GM23338 (cell line): ENCODE measurements around the gene TIMM22. TPM values are rescaled to one million over a fixed set of nuclear protein-coding genes. Genes with fewer than 3 reads are reported as not detected.
"Not testable (repeated sequence)": the region's sequence is repeated elsewhere in the genome, so short reads cannot be mapped to it uniquely, and the experiment has no call there.

ENCODE experiments used
- ATAC-seq: fragments of 200-7000 bp; cut with Tn5 transposase; 3 replicates; pipeline ENCODE4 v1.9.1; 2020
- DNase-seq: peaks from one replicate; pipeline ENCODE4 v3.0.0-alpha.2; 2015; ENCODE audit warnings: low spot score
- H2AFZ ChIP-seq: fragments of 200-600 bp; sonication (generic); 2 replicates; pipeline ENCODE4 v1.8.0; 2016; ENCODE audit warnings: antibody characterized with exemption, mild to moderate bottlenecking, moderate library complexity
- H3F3A ChIP-seq: fragments of 200-600 bp; sonication (generic); replicated peaks from 2 replicates; pipeline ENCODE4 v1.8.0; 2017; ENCODE audit warnings: antibody characterized with exemption, mixed run types, low read depth
- H3K27ac ChIP-seq: fragments of 200-600 bp; sonication (generic); 2 replicates; pipeline ENCODE4 v1.6.1; 2016; ENCODE audit warnings: low read depth
- H3K27me3 ChIP-seq: fragments of 200-600 bp; sonication (generic); 2 replicates; pipeline ENCODE4 v1.8.0; 2016; ENCODE audit warnings: mild to moderate bottlenecking, mixed run types, moderate library complexity; ENCODE audit not compliant: insufficient read depth
- H3K36me3 ChIP-seq: fragments of 200-600 bp; sonication (generic); 2 replicates; pipeline ENCODE4 v1.8.0; 2016; ENCODE audit warnings: mild to moderate bottlenecking; ENCODE audit not compliant: insufficient read depth
- H3K4me1 ChIP-seq: fragments of 200-600 bp; sonication (generic); 2 replicates; pipeline ENCODE4 v1.8.0; 2016; ENCODE audit warnings: mild to moderate bottlenecking, moderate library complexity; ENCODE audit not compliant: insufficient read depth
- H3K4me2 ChIP-seq: fragments of 200-600 bp; sonication (generic); 2 replicates; pipeline ENCODE4 v1.7.1; 2017; ENCODE audit warnings: mixed run types
- H3K4me3 ChIP-seq: fragments of 200-600 bp; sonication (generic); 2 replicates; pipeline ENCODE4 v1.6.1; 2016; ENCODE audit warnings: mixed run types
- H3K79me2 ChIP-seq: fragments of 200-600 bp; sonication (generic); replicated peaks from 2 replicates; pipeline ENCODE4 v1.8.0; 2017; ENCODE audit warnings: mild to moderate bottlenecking; ENCODE audit not compliant: insufficient read depth
- H3K9me2 ChIP-seq: fragments of 200-600 bp; sonication (generic); 2 replicates; pipeline ENCODE4 v1.8.0; 2017; ENCODE audit not compliant: insufficient read depth
- H4K20me1 ChIP-seq: fragments of 200-600 bp; sonication (generic); replicated peaks from 2 replicates; pipeline ENCODE4 v1.8.0; 2017; ENCODE audit warnings: mild to moderate bottlenecking; ENCODE audit not compliant: insufficient read depth
- H3K27ac Mint-ChIP-seq: 2 replicates; pipeline ENCODE4 v1.8.0; 2020; ENCODE audit warnings: inconsistent platforms, mild to moderate bottlenecking, moderate library complexity, mixed read lengths
- H3K27me3 Mint-ChIP-seq: 3 replicates; pipeline ENCODE4 v1.8.0; 2022; ENCODE audit warnings: low read depth, mild to moderate bottlenecking, moderate library complexity, mixed read lengths, inconsistent platforms; ENCODE audit not compliant: insufficient read depth, poor library complexity
- H3K36me3 Mint-ChIP-seq: 3 replicates; pipeline ENCODE4 v1.8.0; 2021; ENCODE audit warnings: low read depth, mild to moderate bottlenecking, inconsistent platforms, moderate library complexity, mixed read lengths
- H3K4me1 Mint-ChIP-seq: 3 replicates; pipeline ENCODE4 v1.8.0; 2020; ENCODE audit warnings: mild to moderate bottlenecking, inconsistent platforms, mixed read lengths
- H3K4me3 Mint-ChIP-seq: 3 replicates; pipeline ENCODE4 v1.8.0; 2021; ENCODE audit warnings: moderate library complexity, mild to moderate bottlenecking, inconsistent platforms, mixed read lengths
- H3K9me3 Mint-ChIP-seq: 3 replicates; pipeline ENCODE4 v1.8.0; 2020; ENCODE audit warnings: moderate library complexity, mild to moderate bottlenecking, inconsistent platforms, mixed read lengths
- EZH2phosphoT487 ChIP-seq: fragments of 200-600 bp; sonication (generic); IDR thresholded peaks from one replicate; pipeline ENCODE4 v1.8.1; 2018; ENCODE audit warnings: antibody characterized with exemption; ENCODE audit not compliant: unreplicated experiment
- JUNB ChIP-seq: IDR thresholded peaks from one replicate; pipeline ENCODE4 v1.6.1; 2016; ENCODE audit warnings: antibody characterized with exemption; ENCODE audit not compliant: unreplicated experiment
- NANOG ChIP-seq: IDR thresholded peaks from 2 replicates; pipeline ENCODE4 v1.6.1; 2016; ENCODE audit warnings: antibody characterized with exemption, borderline replicate concordance
- polyA plus RNA-seq: library from polyadenylated mRNA; unstranded; fragments of >200 nt; fragmentation: Nextera tagmentation; extraction: Ambion mirVana; gene quantifications from 2 replicates; pipeline ENCODE4 v1.2.1, GENCODE V29; 2016
- total RNA-seq: library from RNA; depleted of rRNA; stranded (reverse); fragments of >200 nt; shearing (Covaris generic); gene quantifications from 2 replicates; pipeline ENCODE4 v1.2.3, GENCODE V29; 2014
- TF ChIP-seq, protein P1 (sequence below): IDR thresholded peaks from one replicate; pipeline ENCODE4 v1.6.1; 2018; ENCODE audit warnings: antibody characterized with exemption; ENCODE audit not compliant: unreplicated experiment
- TF ChIP-seq, protein P2 (sequence below), 2 experiments: fragments of 200-600 bp in 1 of 2; sonication (generic) in 1 of 2; conservative IDR thresholded peaks; 2 replicates each; pipeline versions ENCODE4 v1.5.1 to v1.6.1; 2016 to 2017; ENCODE audit warnings: antibody characterized with exemption in 2 of 2, low read depth in 2 of 2, mild to moderate bottlenecking in 2 of 2, moderate library complexity in 1 of 2

The TIMM22 gene
- total and polyA plus RNA-seq, 2 experiments from 2014 or later = 21.9 to 24.4 TPM

DNA sequence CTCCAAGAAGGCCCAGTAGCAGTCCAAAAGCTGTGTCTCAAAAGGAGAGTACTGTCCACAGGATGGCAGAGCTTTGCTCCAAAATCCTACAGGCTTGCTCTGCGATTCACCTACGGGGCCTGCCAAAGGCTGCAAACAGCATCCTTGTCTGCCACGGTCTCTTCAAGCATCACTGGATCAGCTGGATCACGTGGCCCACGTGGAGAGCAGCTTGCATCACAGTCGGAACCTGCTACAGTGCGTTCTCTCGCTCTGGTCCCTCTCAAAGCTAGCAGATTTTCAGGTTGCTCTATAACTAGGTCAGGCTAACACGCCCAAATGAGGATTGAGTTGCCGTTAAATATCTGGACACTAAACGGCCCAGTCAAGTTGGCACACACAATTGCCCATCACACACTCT, 8.4 kb upstream of the TIMM22 start (continued):
- TF ChIP-seq, protein P1, sequence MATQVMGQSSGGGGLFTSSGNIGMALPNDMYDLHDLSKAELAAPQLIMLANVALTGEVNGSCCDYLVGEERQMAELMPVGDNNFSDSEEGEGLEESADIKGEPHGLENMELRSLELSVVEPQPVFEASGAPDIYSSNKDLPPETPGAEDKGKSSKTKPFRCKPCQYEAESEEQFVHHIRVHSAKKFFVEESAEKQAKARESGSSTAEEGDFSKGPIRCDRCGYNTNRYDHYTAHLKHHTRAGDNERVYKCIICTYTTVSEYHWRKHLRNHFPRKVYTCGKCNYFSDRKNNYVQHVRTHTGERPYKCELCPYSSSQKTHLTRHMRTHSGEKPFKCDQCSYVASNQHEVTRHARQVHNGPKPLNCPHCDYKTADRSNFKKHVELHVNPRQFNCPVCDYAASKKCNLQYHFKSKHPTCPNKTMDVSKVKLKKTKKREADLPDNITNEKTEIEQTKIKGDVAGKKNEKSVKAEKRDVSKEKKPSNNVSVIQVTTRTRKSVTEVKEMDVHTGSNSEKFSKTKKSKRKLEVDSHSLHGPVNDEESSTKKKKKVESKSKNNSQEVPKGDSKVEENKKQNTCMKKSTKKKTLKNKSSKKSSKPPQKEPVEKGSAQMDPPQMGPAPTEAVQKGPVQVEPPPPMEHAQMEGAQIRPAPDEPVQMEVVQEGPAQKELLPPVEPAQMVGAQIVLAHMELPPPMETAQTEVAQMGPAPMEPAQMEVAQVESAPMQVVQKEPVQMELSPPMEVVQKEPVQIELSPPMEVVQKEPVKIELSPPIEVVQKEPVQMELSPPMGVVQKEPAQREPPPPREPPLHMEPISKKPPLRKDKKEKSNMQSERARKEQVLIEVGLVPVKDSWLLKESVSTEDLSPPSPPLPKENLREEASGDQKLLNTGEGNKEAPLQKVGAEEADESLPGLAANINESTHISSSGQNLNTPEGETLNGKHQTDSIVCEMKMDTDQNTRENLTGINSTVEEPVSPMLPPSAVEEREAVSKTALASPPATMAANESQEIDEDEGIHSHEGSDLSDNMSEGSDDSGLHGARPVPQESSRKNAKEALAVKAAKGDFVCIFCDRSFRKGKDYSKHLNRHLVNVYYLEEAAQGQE = no peak
- TF ChIP-seq NANOG (no peak), JUNB (no peak)

DNA sequence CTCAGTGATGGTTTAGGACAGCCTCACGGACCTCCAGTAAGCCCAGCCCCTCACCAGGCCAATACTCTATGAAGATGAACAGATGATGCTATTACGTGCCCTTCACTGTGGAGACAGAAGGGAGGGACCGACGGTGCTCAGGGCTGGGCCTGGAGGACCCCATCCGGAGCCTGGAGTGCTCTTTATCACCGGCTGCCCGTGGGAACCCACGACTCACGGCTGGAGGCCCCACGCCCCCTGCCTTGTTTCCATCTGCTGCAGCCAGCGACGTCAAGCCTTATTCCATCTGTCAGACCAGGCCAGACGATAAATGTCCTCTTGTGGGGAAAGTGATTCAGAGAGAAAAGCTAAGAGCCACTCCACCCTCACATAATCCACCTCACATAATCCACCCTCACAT, 4.0 kb upstream of the TIMM22 start:
- H3K79me2 ChIP-seq = peaks cover 9% of the 10 kb centered on the region
- no peaks in the 10 kb centered on the region for H3K9me2 ChIP-seq
- peaks cover 3% of the 10 kb centered on the region; the same call in 1 of the 2 replicates for H4K20me1 ChIP-seq
- H3K4me1 ChIP-seq = peaks cover 3% of the 10 kb centered on the region
- H3K4me2 ChIP-seq = no peak overlapping the region
- Mint-ChIP-seq H3K4me3 (no peak overlapping the region), H3K27ac (no peak overlapping the region), H3K27me3 (peaks cover 8% of the 10 kb centered on the region), H3K36me3 (peaks cover 5% of the 10 kb centered on the region), H3K9me3 (peaks cover 30% of the 10 kb centered on the region), H3K4me1 (peaks cover 3% of the 10 kb centered on the region)
- peaks cover 7% of the 10 kb centered on the region; the same call in 1 of the 2 replicates for H3K27me3 ChIP-seq
- TF ChIP-seq NANOG = no peak
- TF ChIP-seq EZH2phosphoT487 = no peak
- TF ChIP-seq, protein P2, sequence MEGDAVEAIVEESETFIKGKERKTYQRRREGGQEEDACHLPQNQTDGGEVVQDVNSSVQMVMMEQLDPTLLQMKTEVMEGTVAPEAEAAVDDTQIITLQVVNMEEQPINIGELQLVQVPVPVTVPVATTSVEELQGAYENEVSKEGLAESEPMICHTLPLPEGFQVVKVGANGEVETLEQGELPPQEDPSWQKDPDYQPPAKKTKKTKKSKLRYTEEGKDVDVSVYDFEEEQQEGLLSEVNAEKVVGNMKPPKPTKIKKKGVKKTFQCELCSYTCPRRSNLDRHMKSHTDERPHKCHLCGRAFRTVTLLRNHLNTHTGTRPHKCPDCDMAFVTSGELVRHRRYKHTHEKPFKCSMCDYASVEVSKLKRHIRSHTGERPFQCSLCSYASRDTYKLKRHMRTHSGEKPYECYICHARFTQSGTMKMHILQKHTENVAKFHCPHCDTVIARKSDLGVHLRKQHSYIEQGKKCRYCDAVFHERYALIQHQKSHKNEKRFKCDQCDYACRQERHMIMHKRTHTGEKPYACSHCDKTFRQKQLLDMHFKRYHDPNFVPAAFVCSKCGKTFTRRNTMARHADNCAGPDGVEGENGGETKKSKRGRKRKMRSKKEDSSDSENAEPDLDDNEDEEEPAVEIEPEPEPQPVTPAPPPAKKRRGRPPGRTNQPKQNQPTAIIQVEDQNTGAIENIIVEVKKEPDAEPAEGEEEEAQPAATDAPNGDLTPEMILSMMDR (conservative IDR thresholded peaks at IDR 0.05; ENCODE audit: low read depth in 2 of 2) = no peak
- no peak for ATAC-seq
- H2AFZ ChIP-seq = no peak overlapping the region
- no peak overlapping the region for H3K4me3 ChIP-seq
- no peaks in the 10 kb centered on the region for H3K36me3 ChIP-seq
- H3F3A ChIP-seq = no peaks in the 10 kb centered on the region
- H3K27ac ChIP-seq = no peak overlapping the region
- DNase-seq = no peak

DNA sequence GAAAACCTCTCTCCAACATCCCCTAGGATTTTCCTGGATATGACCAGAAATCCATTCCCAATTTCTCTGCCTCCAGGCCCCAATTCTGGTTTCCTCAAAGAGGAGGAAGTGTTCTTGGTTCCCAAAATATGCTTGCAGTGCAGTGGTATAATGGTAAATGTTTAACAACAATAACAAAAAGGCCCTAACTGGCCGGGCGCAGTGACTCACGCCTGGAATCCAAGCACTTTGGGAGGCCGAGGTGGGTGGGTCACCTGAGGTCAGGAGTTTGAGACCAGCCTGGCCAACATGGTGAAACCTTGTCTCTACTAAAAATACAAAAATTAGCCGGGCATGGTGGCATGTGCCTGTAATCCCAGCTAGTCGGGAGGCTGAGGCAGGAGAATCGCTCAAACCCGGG, 1.6 kb upstream of the TIMM22 start:
- H3K36me3 ChIP-seq, H3K4me1 ChIP-seq, H3F3A ChIP-seq, H3K27ac Mint-ChIP-seq, H2AFZ ChIP-seq, H3K4me3 ChIP-seq, H3K27me3 ChIP-seq, H3K27ac ChIP-seq, ATAC-seq, H4K20me1 ChIP-seq, H3K9me2 ChIP-seq, H3K4me1 Mint-ChIP-seq, DNase-seq, H3K4me2 ChIP-seq, H3K27me3 Mint-ChIP-seq, H3K4me3 Mint-ChIP-seq: not testable (repeated sequence)
- H3K9me3 Mint-ChIP-seq = peaks cover 30% of the 10 kb centered on the region
- peaks cover 15% of the 10 kb centered on the region for H3K36me3 Mint-ChIP-seq
- peaks cover 18% of the 10 kb centered on the region for H3K79me2 ChIP-seq
